Measurements from ENCODE around the gene CHURC1.

The CHURC1 gene

DNA sequence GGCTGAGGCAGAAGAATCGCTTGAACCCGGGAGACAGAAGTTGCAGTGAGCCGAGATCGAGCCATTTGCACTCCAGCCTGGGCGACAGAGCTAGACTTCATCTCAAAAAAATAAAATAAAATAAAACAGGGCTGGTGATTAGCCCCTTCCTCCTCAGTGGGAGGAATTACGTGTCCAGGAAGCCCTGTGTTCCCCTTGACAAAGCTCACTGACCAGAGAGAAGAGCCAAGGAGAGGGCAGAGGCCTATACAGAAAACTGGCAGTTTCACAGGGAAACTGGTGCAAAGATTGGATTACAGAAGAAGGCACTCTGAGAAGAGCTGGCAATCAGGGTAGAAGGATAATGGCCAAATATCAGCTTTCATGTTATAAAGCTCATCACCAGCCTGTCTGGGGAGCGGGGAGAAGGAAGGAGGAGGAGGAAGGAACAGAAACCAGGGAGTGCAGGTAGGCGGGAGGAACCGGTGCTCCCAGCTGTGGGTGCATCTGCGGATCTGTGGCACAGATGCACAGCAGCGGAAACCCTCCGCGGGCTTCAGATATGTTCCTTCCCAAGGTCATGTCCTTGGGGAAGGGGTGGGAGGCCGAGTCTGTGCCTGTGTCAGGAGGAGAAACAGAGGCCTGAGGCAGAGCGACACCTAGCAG lies 51.2 kb downstream of the CHURC1 start:
- H3K27ac ChIP-seq (ENCODE audit: low read depth, low read length) = no peak overlapping the region
- H3K9me2 ChIP-seq (replicated peaks; ENCODE audit: control insufficient read depth, low read length) = no peaks in the 10 kb centered on the region
- no peaks in the 10 kb centered on the region for H3K36me3 ChIP-seq (ENCODE audit: control insufficient read depth, low read length)
- no peaks in the 10 kb centered on the region for H4K20me1 ChIP-seq (ENCODE audit: control insufficient read depth, insufficient read depth, low read depth, low read length)
- H3K79me2 ChIP-seq (ENCODE audit: control insufficient read depth, low read length) = no peaks in the 10 kb centered on the region
- H3K4me3 ChIP-seq (ENCODE audit: low read length) = no peak overlapping the region
- no peaks in the 10 kb centered on the region for H3F3A ChIP-seq (ENCODE audit: control insufficient read depth, insufficient read depth)
- no peak overlapping the region for H3K4me2 ChIP-seq (ENCODE audit: low read length)
- no peaks in the 10 kb centered on the region for H3K4me1 ChIP-seq (ENCODE audit: control insufficient read depth, low read length)
- TF ChIP-seq, protein P1, sequence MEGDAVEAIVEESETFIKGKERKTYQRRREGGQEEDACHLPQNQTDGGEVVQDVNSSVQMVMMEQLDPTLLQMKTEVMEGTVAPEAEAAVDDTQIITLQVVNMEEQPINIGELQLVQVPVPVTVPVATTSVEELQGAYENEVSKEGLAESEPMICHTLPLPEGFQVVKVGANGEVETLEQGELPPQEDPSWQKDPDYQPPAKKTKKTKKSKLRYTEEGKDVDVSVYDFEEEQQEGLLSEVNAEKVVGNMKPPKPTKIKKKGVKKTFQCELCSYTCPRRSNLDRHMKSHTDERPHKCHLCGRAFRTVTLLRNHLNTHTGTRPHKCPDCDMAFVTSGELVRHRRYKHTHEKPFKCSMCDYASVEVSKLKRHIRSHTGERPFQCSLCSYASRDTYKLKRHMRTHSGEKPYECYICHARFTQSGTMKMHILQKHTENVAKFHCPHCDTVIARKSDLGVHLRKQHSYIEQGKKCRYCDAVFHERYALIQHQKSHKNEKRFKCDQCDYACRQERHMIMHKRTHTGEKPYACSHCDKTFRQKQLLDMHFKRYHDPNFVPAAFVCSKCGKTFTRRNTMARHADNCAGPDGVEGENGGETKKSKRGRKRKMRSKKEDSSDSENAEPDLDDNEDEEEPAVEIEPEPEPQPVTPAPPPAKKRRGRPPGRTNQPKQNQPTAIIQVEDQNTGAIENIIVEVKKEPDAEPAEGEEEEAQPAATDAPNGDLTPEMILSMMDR (IDR thresholded peaks at IDR 0.05; ENCODE audit: low read depth, low read length, poor library complexity, severe bottlenecking) = no peak
- no peak for TF ChIP-seq EZH2phosphoT487 (IDR thresholded peaks at IDR 0.05; ENCODE audit: borderline replicate concordance, low read length)
- H3K27me3 ChIP-seq (ENCODE audit: control insufficient read depth, low read length) = peaks cover 11% of the 10 kb centered on the region
- no peaks in the 10 kb centered on the region for H3K9me3 ChIP-seq (ENCODE audit: control insufficient read depth, insufficient read depth, low read length)

DNA sequence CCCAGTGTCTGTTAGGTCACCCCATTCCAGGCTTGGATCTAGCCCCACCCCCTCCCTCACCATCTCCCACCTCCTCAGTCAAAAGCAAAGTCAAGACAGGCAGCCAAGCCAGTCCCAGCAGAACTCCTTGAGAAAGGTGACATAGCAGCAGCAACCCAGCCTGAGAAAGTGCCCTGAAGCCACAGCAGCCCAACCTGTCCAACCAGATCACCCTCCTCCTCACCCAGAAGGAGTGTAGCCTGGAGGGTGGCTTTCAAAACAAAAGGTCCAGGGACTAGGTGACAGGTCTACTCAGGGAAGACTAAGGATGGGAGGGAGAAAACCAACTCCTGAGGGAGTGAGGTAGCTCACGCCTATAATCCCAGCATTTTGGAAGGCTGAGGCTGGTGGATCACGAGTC lies 52.7 kb downstream of the CHURC1 start:
- H3K4me3 ChIP-seq (ENCODE audit: low read length) = no peak overlapping the region
- H3K9me2 ChIP-seq (replicated peaks; ENCODE audit: control insufficient read depth, low read length) = no peaks in the 10 kb centered on the region
- no peaks in the 10 kb centered on the region for H4K20me1 ChIP-seq (ENCODE audit: control insufficient read depth, insufficient read depth, low read depth, low read length)
- H3K27ac ChIP-seq (ENCODE audit: low read depth, low read length) = no peak overlapping the region
- peaks cover 26% of the 10 kb centered on the region for H3K27me3 ChIP-seq (ENCODE audit: control insufficient read depth, low read length)
- no peaks in the 10 kb centered on the region for H3K36me3 ChIP-seq (ENCODE audit: control insufficient read depth, low read length)
- TF ChIP-seq EZH2phosphoT487 (IDR thresholded peaks at IDR 0.05; ENCODE audit: borderline replicate concordance, low read length) = no peak
- TF ChIP-seq, protein P1 (IDR thresholded peaks at IDR 0.05; ENCODE audit: low read depth, low read length, poor library complexity, severe bottlenecking) = no peak
- no peaks in the 10 kb centered on the region for H3K79me2 ChIP-seq (ENCODE audit: control insufficient read depth, low read length)
- no peaks in the 10 kb centered on the region for H3F3A ChIP-seq (ENCODE audit: control insufficient read depth, insufficient read depth)
- no peak overlapping the region for H3K4me2 ChIP-seq (ENCODE audit: low read length)
- H3K4me1 ChIP-seq (ENCODE audit: control insufficient read depth, low read length) = no peaks in the 10 kb centered on the region
- no peaks in the 10 kb centered on the region for H3K9me3 ChIP-seq (ENCODE audit: control insufficient read depth, insufficient read depth, low read length)

GRCh38 chr14:64968167-64968566 lies 53.9 kb downstream of the CHURC1 start:
- H3K4me3 ChIP-seq (ENCODE audit: low read length) = no peak overlapping the region
- no peaks in the 10 kb centered on the region for H3K9me2 ChIP-seq (replicated peaks; ENCODE audit: control insufficient read depth, low read length)
- H3F3A ChIP-seq (ENCODE audit: control insufficient read depth, insufficient read depth) = no peaks in the 10 kb centered on the region
- H3K27ac ChIP-seq (ENCODE audit: low read depth, low read length) = no peak overlapping the region
- H3K27me3 ChIP-seq (ENCODE audit: control insufficient read depth, low read length) = peaks cover 35% of the 10 kb centered on the region
- no peaks in the 10 kb centered on the region for H3K9me3 ChIP-seq (ENCODE audit: control insufficient read depth, insufficient read depth, low read length)
- TF ChIP-seq EZH2phosphoT487 (IDR thresholded peaks at IDR 0.05; ENCODE audit: borderline replicate concordance, low read length) = no peak
- TF ChIP-seq, protein P1 (IDR thresholded peaks at IDR 0.05; ENCODE audit: low read depth, low read length, poor library complexity, severe bottlenecking) = no peak
- no peaks in the 10 kb centered on the region for H4K20me1 ChIP-seq (ENCODE audit: control insufficient read depth, insufficient read depth, low read depth, low read length)
- H3K36me3 ChIP-seq (ENCODE audit: control insufficient read depth, low read length) = no peaks in the 10 kb centered on the region
- H3K4me1 ChIP-seq (ENCODE audit: control insufficient read depth, low read length) = peaks cover 4% of the 10 kb centered on the region; the same call in 1 of the 2 replicates
- no peaks in the 10 kb centered on the region for H3K79me2 ChIP-seq (ENCODE audit: control insufficient read depth, low read length)
- H3K4me2 ChIP-seq (ENCODE audit: low read length) = no peak overlapping the region

Data from DOHH2 (cell line).